Stimulated activated CD8-positive, alpha-beta memory T cell treated with anti-CD3 and anti-CD28 coated beads, Interleukin-15, amount 100 ng/mL, for 48 hours (primary cell): ENCODE results near the gene COL6A1.
"Not testable (repeated sequence)": the region's sequence is repeated elsewhere in the genome, so short reads cannot be mapped to it uniquely, and the experiment has no call there.

Experiments
- DNase-seq, 2 donors: peaks; one replicate each; pipeline ENCODE4 v3.0.0-alpha.2; 2020; ENCODE audit warnings: low read depth in 2 of 2

The COL6A1 gene

GRCh38 chr21:46028573-46029091 is 47.1 kb downstream of the COL6A1 start:
- no peak for DNase-seq

GRCh38 chr21:46029186-46029924 is 47.8 kb downstream of the COL6A1 start:
- no peak for DNase-seq

GRCh38 chr21:46031484-46031883 is 49.9 kb downstream of the COL6A1 start:
- DNase-seq: no peak

GRCh38 chr21:46032100-46032499 is 50.5 kb downstream of the COL6A1 start:
- DNase-seq: no peak

- no peak for DNase-seq
Observed at GRCh38 chr21:46033410-46034400, 52.1 kb downstream of the COL6A1 start.

- no peak for DNase-seq
Observed at GRCh38 chr21:46035809-46036695, 54.5 kb downstream of the COL6A1 start.

- DNase-seq: no peak
Observed at GRCh38 chr21:46036696-46037330, 55.2 kb downstream of the COL6A1 start.

- DNase-seq: no peak
Observed at GRCh38 chr21:46037331-46038325, 56.1 kb downstream of the COL6A1 start.

GRCh38 chr21:46038341-46038829 is 56.8 kb downstream of the COL6A1 start:
- DNase-seq: no peak

- DNase-seq: no peak
Observed at GRCh38 chr21:46038871-46039397, 57.4 kb downstream of the COL6A1 start.

- DNase-seq: no peak
Observed at GRCh38 chr21:46039891-46040660, 58.5 kb downstream of the COL6A1 start.

GRCh38 chr21:46040707-46041106 is 59.1 kb downstream of the COL6A1 start:
- no peak for DNase-seq

- DNase-seq: no peak
Observed at GRCh38 chr21:46041183-46041582, 59.6 kb downstream of the COL6A1 start.

GRCh38 chr21:46045154-46045553 is 63.6 kb downstream of the COL6A1 start:
- DNase-seq: no peak

- no peak for DNase-seq
Observed at GRCh38 chr21:46046471-46046870, 64.9 kb downstream of the COL6A1 start.

GRCh38 chr21:46046906-46047305 is 65.3 kb downstream of the COL6A1 start:
- DNase-seq: not testable (repeated sequence)

GRCh38 chr21:46048926-46049889 is 67.6 kb downstream of the COL6A1 start:
- DNase-seq: no peak
